GM23338 (cell line): ENCODE results near the gene LRRC26.

Experiments used
- POLR2AphosphoS5 ChIP-seq: IDR thresholded peaks from 2 replicates; pipeline ENCODE4 v1.6.1; 2016; ENCODE audit warnings: antibody characterized with exemption, low read depth
- TF ChIP-seq, protein P1 (sequence below), 2 experiments: fragments of 200-600 bp in 1 of 2; sonication (generic) in 1 of 2; conservative IDR thresholded peaks; 2 replicates each; pipeline versions ENCODE4 v1.5.1 to v1.6.1; 2016 to 2017; ENCODE audit warnings: antibody characterized with exemption in 2 of 2, low read depth in 2 of 2, mild to moderate bottlenecking in 2 of 2, moderate library complexity in 1 of 2
- TF ChIP-seq, protein P2 (sequence below): IDR thresholded peaks from one replicate; pipeline ENCODE4 v1.6.1; 2018; ENCODE audit warnings: antibody characterized with exemption; ENCODE audit not compliant: unreplicated experiment

DNA sequence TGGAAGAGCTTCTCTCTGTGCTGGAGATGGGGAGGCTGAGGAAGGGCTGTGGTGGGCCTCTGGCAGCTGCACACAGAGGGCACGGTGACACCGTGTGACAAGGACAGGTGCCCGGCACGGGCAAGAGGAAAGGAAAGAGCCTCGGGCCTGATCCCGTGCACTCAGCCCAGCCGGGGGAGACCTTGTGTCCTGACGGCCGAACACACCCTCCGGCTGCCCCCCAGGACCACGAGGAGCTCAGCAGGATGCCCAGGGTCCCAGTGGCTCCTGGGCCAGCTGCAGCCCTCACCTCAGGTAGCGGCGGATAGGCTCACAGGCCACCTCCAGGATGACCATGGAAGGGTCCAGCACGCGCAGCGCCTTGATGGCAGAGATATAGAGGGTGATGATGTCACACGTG, 13.0 kb upstream of the LRRC26 start:
- no peak for TF ChIP-seq POLR2AphosphoS5
- TF ChIP-seq, protein P1, sequence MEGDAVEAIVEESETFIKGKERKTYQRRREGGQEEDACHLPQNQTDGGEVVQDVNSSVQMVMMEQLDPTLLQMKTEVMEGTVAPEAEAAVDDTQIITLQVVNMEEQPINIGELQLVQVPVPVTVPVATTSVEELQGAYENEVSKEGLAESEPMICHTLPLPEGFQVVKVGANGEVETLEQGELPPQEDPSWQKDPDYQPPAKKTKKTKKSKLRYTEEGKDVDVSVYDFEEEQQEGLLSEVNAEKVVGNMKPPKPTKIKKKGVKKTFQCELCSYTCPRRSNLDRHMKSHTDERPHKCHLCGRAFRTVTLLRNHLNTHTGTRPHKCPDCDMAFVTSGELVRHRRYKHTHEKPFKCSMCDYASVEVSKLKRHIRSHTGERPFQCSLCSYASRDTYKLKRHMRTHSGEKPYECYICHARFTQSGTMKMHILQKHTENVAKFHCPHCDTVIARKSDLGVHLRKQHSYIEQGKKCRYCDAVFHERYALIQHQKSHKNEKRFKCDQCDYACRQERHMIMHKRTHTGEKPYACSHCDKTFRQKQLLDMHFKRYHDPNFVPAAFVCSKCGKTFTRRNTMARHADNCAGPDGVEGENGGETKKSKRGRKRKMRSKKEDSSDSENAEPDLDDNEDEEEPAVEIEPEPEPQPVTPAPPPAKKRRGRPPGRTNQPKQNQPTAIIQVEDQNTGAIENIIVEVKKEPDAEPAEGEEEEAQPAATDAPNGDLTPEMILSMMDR (conservative IDR thresholded peaks at IDR 0.05; ENCODE audit: low read depth in 2 of 2) = no peak
- TF ChIP-seq, protein P2, sequence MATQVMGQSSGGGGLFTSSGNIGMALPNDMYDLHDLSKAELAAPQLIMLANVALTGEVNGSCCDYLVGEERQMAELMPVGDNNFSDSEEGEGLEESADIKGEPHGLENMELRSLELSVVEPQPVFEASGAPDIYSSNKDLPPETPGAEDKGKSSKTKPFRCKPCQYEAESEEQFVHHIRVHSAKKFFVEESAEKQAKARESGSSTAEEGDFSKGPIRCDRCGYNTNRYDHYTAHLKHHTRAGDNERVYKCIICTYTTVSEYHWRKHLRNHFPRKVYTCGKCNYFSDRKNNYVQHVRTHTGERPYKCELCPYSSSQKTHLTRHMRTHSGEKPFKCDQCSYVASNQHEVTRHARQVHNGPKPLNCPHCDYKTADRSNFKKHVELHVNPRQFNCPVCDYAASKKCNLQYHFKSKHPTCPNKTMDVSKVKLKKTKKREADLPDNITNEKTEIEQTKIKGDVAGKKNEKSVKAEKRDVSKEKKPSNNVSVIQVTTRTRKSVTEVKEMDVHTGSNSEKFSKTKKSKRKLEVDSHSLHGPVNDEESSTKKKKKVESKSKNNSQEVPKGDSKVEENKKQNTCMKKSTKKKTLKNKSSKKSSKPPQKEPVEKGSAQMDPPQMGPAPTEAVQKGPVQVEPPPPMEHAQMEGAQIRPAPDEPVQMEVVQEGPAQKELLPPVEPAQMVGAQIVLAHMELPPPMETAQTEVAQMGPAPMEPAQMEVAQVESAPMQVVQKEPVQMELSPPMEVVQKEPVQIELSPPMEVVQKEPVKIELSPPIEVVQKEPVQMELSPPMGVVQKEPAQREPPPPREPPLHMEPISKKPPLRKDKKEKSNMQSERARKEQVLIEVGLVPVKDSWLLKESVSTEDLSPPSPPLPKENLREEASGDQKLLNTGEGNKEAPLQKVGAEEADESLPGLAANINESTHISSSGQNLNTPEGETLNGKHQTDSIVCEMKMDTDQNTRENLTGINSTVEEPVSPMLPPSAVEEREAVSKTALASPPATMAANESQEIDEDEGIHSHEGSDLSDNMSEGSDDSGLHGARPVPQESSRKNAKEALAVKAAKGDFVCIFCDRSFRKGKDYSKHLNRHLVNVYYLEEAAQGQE = no peak
